Spleen (tissue), 11 donors: ENCODE measurements around the gene USP51. TPM values are rescaled to one million over a fixed set of nuclear protein-coding genes. Genes with fewer than 3 reads are reported as not detected.
"Not testable (repeated sequence)": the region's sequence is repeated elsewhere in the genome, so short reads cannot be mapped to it uniquely, and the experiment has no call there.

Source experiments
- DNase-seq: peaks from one replicate; pipeline ENCODE4 v3.0.0-alpha.2; 2020
- H3K27ac ChIP-seq, 8 donors: fragments of 200-600 bp; sonication (generic) in 7 of 8; 1 replicate in 4 of 8; 2 replicates in 4 of 8; pipeline versions ENCODE4 v1.5.0 to v1.8.0; 2016 to 2021; ENCODE audit warnings: inconsistent platforms in 4 of 8, mild to moderate bottlenecking in 4 of 8, moderate library complexity in 1 of 8
- H3K27me3 ChIP-seq, 7 donors: fragments of 200-600 bp; sonication (generic) in 6 of 7; replicated peaks in 1 of 7; 1 replicate in 4 of 7; 2 replicates in 3 of 7; pipeline versions ENCODE4 v1.5.0 to v1.8.0; 2016 to 2021; ENCODE audit warnings: inconsistent platforms in 3 of 7, mild to moderate bottlenecking in 1 of 7
- H3K36me3 ChIP-seq, 6 donors: fragments of 200-600 bp; sonication (generic) in 5 of 6; 1 replicate in 4 of 6; 2 replicates in 2 of 6; pipeline versions ENCODE4 v1.5.0 to v1.8.0; 2016 to 2021; ENCODE audit warnings: inconsistent platforms in 2 of 6
- H3K4me1 ChIP-seq, 6 donors: fragments of 200-600 bp; sonication (generic) in 5 of 6; 1 replicate in 3 of 6; 2 replicates in 3 of 6; pipeline versions ENCODE4 v1.5.0 to v1.8.0; 2016 to 2021; ENCODE audit warnings: inconsistent platforms in 3 of 6
- H3K4me3 ChIP-seq, 8 donors: fragments of 200-600 bp; sonication (generic) in 7 of 8; 1 replicate in 4 of 8; 2 replicates in 4 of 8; pipeline versions ENCODE4 v1.5.0 to v1.8.0; 2016 to 2021; ENCODE audit warnings: inconsistent platforms in 4 of 8, mild to moderate bottlenecking in 4 of 8, moderate library complexity in 2 of 8
- H3K9me3 ChIP-seq, 8 donors: fragments of 200-600 bp; sonication (generic) in 7 of 8; 1 replicate in 4 of 8; 2 replicates in 4 of 8; pipeline versions ENCODE4 v1.5.0 to v1.8.0; 2016 to 2021; ENCODE audit warnings: inconsistent platforms in 4 of 8
- CTCF ChIP-seq, 11 experiments: fragments of 200-600 bp in 7 of 11; fragments of 450-650 bp in 4 of 11; sonication (generic) in 4 of 11; IDR thresholded peaks in 8 of 11; conservative IDR thresholded peaks in 3 of 11; 1 replicate in 7 of 11; 2 replicates in 4 of 11; pipeline versions ENCODE4 v1.4.0 to v1.8.0; 2016 to 2021; ENCODE audit warnings: antibody characterized with exemption in 11 of 11, inconsistent platforms in 4 of 11, mild to moderate bottlenecking in 1 of 11
- POLR2A ChIP-seq, 3 donors: fragments of 450-650 bp; IDR thresholded peaks; one replicate each; pipeline ENCODE4 v1.5.1; 2017; ENCODE audit warnings: antibody characterized with exemption in 3 of 3, mild to moderate bottlenecking in 1 of 3
- POLR2AphosphoS5 ChIP-seq, 3 donors: sonication (generic); formaldehyde crosslinking; IDR thresholded peaks; one replicate each; pipeline ENCODE4 v1.5.1; 2017; ENCODE audit warnings: antibody characterized with exemption in 3 of 3
- WGBS, 5 donors: extraction: QIAGEN DNeasy Blood & Tissue Kit in 3 of 5; methylation state at CpG; one replicate each; pipeline versions ENCODE4 v1.1.5 to v1.1.7; 2013 to 2018; 5-methylcytosine and 5-hydroxymethylcytosine counted together
- intact Hi-C: fragments of 100-400 bp; cut with DNase I; formaldehyde crosslinking; loops from one replicate; pipeline ENCODE4 v1.15.0; 2023; ENCODE audit warnings: low total_unique reads
- polyA plus RNA-seq, 3 donors: library from polyadenylated mRNA; stranded (reverse); fragments of 200-250 nt; gene quantifications; one replicate each; pipeline ENCODE4 v1.2.1, GENCODE V29; 2013
- total RNA-seq, 7 donors: library from RNA; depleted of rRNA in 3 of 7; stranded (reverse); fragments of >200 nt in 3 of 7; fragmentation: NEBNext Ultra II Directional in 4 of 7; extraction: Animal tissue kit (Norgen Biotek cat#: 25700) in 4 of 7; gene quantifications; one replicate each; pipeline versions ENCODE4 v1.1.0 to v1.2.1, GENCODE V29; 2016 to 2021
- donor health status: healthy with polysubstance abuse.
- donor health status: DM: no; HTN: no; CAD: no; lungs with moderate emphysema.
- donor health status: DM: no; HTN: no; CAD: no.
- donor health status: Bipolar disorder and iron deficiency.
- donor health status: healthy.
- donor health status: DM: no; HTN: no; CAD: no.
- donor health status: DM: yes; HTN: yes; CAD: no.

The USP51 gene
- total and polyA plus RNA-seq, 10 donors, result 0.46 to 5.0 (median 2.4) TPM

GRCh38 chrX:55464050-55464449 lies 25.6 kb downstream of the USP51 start:
- H3K4me3 ChIP-seq, H3K4me1 ChIP-seq, DNase-seq, intact Hi-C loops, H3K27ac ChIP-seq, H3K9me3 ChIP-seq, H3K36me3 ChIP-seq, H3K27me3 ChIP-seq: not testable (repeated sequence)
- no CpG with 5 or more reads among the region's 5 CpGs for WGBS, 5 donors

DNA sequence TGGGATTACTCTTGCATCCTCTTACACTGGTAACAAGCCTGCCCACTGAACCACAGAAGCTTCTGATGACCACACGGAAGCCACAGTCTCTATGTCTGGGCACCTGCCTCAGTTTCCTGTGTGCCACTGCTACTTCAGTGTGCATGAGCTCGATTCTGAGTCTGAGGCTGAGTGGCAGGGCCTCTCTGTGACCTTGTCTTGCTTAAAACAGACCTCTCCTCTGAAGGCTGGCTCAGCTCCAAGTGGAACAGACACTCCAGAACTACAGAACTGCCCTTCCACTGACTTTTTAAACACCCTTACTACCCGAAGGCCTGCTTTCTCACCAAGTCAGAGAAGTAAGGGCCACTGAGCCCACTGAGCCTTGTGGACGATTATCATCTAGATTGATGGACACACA lies 29.7 kb downstream of the USP51 start:
- H3K4me3 ChIP-seq, DNase-seq, H3K9me3 ChIP-seq, H3K4me1 ChIP-seq, H3K27me3 ChIP-seq, intact Hi-C loops, H3K27ac ChIP-seq, H3K36me3 ChIP-seq: not testable (repeated sequence)
- no CpG with 5 or more reads among the region's 4 CpGs for WGBS, 5 donors

DNA sequence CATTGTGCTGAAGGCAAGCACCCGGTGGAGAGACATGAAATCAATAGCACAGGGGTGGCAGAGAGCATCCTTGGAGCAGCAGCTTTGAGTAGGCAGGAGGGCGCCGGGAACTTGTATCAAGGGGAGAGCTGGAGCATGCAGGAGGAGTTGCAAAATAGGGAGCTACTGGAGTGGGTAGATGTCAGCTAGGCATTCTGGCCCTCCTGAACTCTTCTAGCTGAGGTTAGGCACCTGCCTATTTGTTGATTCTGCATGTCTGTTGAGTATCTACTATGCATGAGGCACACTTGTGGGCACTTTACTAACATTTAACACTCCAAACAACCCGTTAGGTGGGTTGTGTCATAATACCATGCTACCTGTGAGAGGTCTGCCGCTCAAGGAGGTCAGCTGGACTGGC lies 30.2 kb downstream of the USP51 start:
- H3K4me1 ChIP-seq, H3K27ac ChIP-seq, DNase-seq, intact Hi-C loops, H3K9me3 ChIP-seq, H3K4me3 ChIP-seq, H3K27me3 ChIP-seq, H3K36me3 ChIP-seq: not testable (repeated sequence)
- no CpG with 5 or more reads among the region's 5 CpGs for WGBS, 5 donors

GRCh38 chrX:55455708-55456107 lies 33.9 kb downstream of the USP51 start:
- H3K4me1 ChIP-seq, result peaks cover 0 to 16% (median 0%) of the 10 kb centered on the region in 6 donors
- H3K9me3 ChIP-seq, H3K36me3 ChIP-seq, DNase-seq, H3K27me3 ChIP-seq, H3K27ac ChIP-seq, intact Hi-C loops, H3K4me3 ChIP-seq: not testable (repeated sequence)
- no CpG with 5 or more reads among the region's 6 CpGs for WGBS, 5 donors

DNA sequence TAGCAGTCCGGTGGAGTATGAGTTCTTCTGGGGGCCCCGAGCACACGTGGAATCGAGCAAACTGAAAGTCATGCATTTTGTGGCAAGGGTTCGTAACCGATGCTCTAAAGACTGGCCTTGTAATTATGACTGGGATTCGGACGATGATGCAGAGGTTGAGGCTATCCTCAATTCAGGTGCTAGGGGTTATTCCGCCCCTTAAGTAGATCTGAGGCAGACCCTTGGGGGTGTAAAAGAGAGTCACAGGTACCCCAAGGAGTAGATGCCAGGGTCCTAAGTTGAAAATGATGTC lies 36.9 kb downstream of the USP51 start:
- H3K27me3 ChIP-seq, result no peaks in the 10 kb centered on the region
- peaks cover 0 to 16% (median 0%) of the 10 kb centered on the region in 6 donors for H3K4me1 ChIP-seq
- peak overlapping the region; percentile 44 to 76 (median 54) for H3K4me3 ChIP-seq
- H3K36me3 ChIP-seq, result no peaks in the 10 kb centered on the region
- intact Hi-C loops, result no loop called here
- 0 to 48% (median 19%) methylated on average over 9 of the region's 9 CpGs; no CpG with 5 or more reads in 1 of the 5 donors for WGBS, 5 donors
- no peaks in the 10 kb centered on the region for H3K9me3 ChIP-seq
- no peak for TF ChIP-seq POLR2AphosphoS5 (IDR thresholded peaks at IDR 0.05)
- no peak for TF ChIP-seq POLR2A (IDR thresholded peaks at IDR 0.05)
- TF ChIP-seq CTCF (IDR thresholded peaks at IDR 0.05 in 8 of 11, conservative IDR thresholded peaks at IDR 0.05 in 3 of 11), result no peak
- peak overlapping the region in 7 of 8 donors; percentile 76 to 85 (median 82) for H3K27ac ChIP-seq
- DNase-seq, result no peak

GRCh38 chrX:55451990-55452832 lies 37.4 kb downstream of the USP51 start, which contains the start of gene MAGEH1:
Gene MAGEH1, plus strand, starts transcription at chrX:55452127. Its CDS starts 248 bp downstream, at chrX:55452375.
- Histone ChIP-seq H3K27ac (peak within 1 kb of the TSS; percentile 69 to 85 (median 81)), H3K4me3 (peak within 1 kb of the TSS; percentile 44 to 76 (median 54)), H3K36me3 (no peaks in the 10 kb centered on the region), H3K9me3 (no peaks in the 10 kb centered on the region), H3K27me3 (no peaks in the 10 kb centered on the region), H3K4me1 (peaks cover 0 to 16% (median 0%) of the 10 kb centered on the region in 6 donors)
- intact Hi-C loops, result no loop called here
- TF ChIP-seq POLR2AphosphoS5 (IDR thresholded peaks at IDR 0.05), result peak; percentile 86 to 92 (median 89)
- TF ChIP-seq POLR2A (IDR thresholded peaks at IDR 0.05), result peak in 1 of 3 donors; percentile 32
- no peak for TF ChIP-seq CTCF (IDR thresholded peaks at IDR 0.05 in 8 of 11, conservative IDR thresholded peaks at IDR 0.05 in 3 of 11)
- 0 to 38% (median 1%) methylated on average over 27 to 43 of the region's 43 CpGs for WGBS, 5 donors
- peak; percentile 93 for DNase-seq
